ENCODE measurements around the gene SAMD5.

SAMD5 gene

GRCh38 chr6:147479857-147480256 is 28.6 kb upstream of the SAMD5 start:
- no peak overlapping the region for H3K4me3 ChIP-seq (ENCODE audit: control insufficient read depth, low read depth, low read length)
- no peak for TF ChIP-seq CTCF (IDR thresholded peaks at IDR 0.05; ENCODE audit: control insufficient read depth, insufficient read depth, low read depth, low read length, missing control alignments)
- DNase-seq (ENCODE audit: low read depth), result no peak

GRCh38 chr6:147486683-147487082 is 21.8 kb upstream of the SAMD5 start:
- no peak overlapping the region for H3K4me3 ChIP-seq (ENCODE audit: control insufficient read depth, low read depth, low read length)
- no peak for DNase-seq (ENCODE audit: low read depth)
- no peak for TF ChIP-seq CTCF (IDR thresholded peaks at IDR 0.05; ENCODE audit: control insufficient read depth, insufficient read depth, low read depth, low read length, missing control alignments)

GRCh38 chr6:147497472-147497871 is 11.0 kb upstream of the SAMD5 start:
- no peak overlapping the region for H3K4me3 ChIP-seq (ENCODE audit: control insufficient read depth, low read depth, low read length)
- TF ChIP-seq CTCF (IDR thresholded peaks at IDR 0.05; ENCODE audit: control insufficient read depth, insufficient read depth, low read depth, low read length, missing control alignments), result no peak
- no peak for DNase-seq (ENCODE audit: low read depth)

- no peak for TF ChIP-seq CTCF (IDR thresholded peaks at IDR 0.05; ENCODE audit: control insufficient read depth, insufficient read depth, low read depth, low read length, missing control alignments)
- no peak overlapping the region for H3K4me3 ChIP-seq (ENCODE audit: control insufficient read depth, low read depth, low read length)
- DNase-seq (ENCODE audit: low read depth), result no peak
Measured at GRCh38 chr6:147503587-147503986, 4.9 kb upstream of the SAMD5 start.

GRCh38 chr6:147504848-147505247 is 3.6 kb upstream of the SAMD5 start:
- no peak for DNase-seq (ENCODE audit: low read depth)
- no peak overlapping the region for H3K4me3 ChIP-seq (ENCODE audit: control insufficient read depth, low read depth, low read length)
- TF ChIP-seq CTCF (IDR thresholded peaks at IDR 0.05; ENCODE audit: control insufficient read depth, insufficient read depth, low read depth, low read length, missing control alignments), result no peak

- DNase-seq (ENCODE audit: low read depth), result no peak
- peak; percentile 92 for TF ChIP-seq CTCF (IDR thresholded peaks at IDR 0.05; ENCODE audit: control insufficient read depth, insufficient read depth, low read depth, low read length, missing control alignments)
- H3K4me3 ChIP-seq (ENCODE audit: control insufficient read depth, low read depth, low read length), result peak overlapping the region; percentile 96
Measured at GRCh38 chr6:147506704-147507114, 1.8 kb upstream of the SAMD5 start.
